GM12874 (cell line): ENCODE data around the gene RNU1-2.
A peak's percentile ranks its signal among the peaks of the same experiment; 100 is the strongest.
"Not testable (repeated sequence)": the region's sequence is repeated elsewhere in the genome, so short reads cannot be mapped to it uniquely, and the experiment has no call there.

Source experiments
- TF ChIP-seq, protein P1 (sequence below): IDR thresholded peaks from 2 replicates; pipeline ENCODE4 v1.5.1; 2011; ENCODE audit warnings: low read depth, mild to moderate bottlenecking, control low read depth, low read length, moderate library complexity; ENCODE audit not compliant: insufficient read depth

Gene RNU1-2

DNA sequence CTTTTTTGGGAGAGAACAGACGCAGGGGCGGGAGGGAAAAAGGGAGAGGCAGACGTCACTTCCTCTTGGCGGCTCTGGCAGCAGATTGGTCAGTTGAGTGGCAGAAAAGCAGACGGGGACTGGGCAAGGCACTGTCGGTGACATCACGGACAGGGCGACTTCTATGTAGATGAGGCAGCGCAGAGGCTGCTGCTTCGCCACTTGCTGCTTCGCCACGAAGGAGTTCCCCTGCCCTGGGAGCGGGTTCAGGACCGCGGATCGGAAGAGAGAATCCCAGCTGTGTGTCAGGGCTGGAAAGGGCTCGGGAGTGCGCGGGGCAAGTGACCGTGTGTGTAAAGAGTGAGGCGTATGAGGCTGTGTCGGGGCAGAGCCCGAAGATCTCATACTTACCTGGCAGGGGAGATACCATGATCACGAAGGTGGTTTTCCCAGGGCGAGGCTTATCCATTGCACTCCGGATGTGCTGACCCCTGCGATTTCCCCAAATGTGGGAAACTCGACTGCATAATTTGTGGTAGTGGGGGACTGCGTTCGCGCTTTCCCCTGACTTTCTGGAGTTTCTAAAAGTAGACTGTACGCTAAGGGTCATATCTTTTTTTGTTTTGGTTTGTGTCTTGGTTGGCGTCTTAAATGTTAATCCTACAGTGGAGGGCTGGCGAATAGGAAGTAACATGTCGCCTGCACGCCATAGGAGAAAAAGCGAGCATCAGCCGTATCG is at the start of gene RNU1-2:
RNU1-2 (plus strand) TSS at position 383 of the 718 bp plus-strand sequence.
- TF ChIP-seq, protein P1, sequence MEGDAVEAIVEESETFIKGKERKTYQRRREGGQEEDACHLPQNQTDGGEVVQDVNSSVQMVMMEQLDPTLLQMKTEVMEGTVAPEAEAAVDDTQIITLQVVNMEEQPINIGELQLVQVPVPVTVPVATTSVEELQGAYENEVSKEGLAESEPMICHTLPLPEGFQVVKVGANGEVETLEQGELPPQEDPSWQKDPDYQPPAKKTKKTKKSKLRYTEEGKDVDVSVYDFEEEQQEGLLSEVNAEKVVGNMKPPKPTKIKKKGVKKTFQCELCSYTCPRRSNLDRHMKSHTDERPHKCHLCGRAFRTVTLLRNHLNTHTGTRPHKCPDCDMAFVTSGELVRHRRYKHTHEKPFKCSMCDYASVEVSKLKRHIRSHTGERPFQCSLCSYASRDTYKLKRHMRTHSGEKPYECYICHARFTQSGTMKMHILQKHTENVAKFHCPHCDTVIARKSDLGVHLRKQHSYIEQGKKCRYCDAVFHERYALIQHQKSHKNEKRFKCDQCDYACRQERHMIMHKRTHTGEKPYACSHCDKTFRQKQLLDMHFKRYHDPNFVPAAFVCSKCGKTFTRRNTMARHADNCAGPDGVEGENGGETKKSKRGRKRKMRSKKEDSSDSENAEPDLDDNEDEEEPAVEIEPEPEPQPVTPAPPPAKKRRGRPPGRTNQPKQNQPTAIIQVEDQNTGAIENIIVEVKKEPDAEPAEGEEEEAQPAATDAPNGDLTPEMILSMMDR, result not testable (repeated sequence)

DNA sequence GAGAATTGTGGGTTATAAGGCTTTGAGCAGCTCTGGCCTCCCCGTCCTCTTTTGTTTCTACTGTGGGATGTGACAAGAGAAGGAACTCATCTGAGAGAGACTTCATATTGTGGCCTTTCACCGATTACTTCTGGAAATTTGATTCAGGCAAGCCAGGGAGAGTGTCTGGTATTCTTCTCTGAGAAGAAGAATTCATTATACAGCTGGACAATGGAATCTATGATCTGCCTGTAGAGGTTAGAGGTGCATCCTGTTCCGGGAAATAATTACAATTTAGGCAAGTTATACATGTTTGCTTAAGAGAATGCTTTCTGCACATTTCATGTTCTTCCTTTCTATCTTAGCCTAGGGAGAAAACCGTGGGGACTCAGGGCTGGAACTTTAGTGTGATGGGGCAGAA is 12.8 kb upstream of the RNU1-2 start:
- TF ChIP-seq, protein P1, result no peak

DNA sequence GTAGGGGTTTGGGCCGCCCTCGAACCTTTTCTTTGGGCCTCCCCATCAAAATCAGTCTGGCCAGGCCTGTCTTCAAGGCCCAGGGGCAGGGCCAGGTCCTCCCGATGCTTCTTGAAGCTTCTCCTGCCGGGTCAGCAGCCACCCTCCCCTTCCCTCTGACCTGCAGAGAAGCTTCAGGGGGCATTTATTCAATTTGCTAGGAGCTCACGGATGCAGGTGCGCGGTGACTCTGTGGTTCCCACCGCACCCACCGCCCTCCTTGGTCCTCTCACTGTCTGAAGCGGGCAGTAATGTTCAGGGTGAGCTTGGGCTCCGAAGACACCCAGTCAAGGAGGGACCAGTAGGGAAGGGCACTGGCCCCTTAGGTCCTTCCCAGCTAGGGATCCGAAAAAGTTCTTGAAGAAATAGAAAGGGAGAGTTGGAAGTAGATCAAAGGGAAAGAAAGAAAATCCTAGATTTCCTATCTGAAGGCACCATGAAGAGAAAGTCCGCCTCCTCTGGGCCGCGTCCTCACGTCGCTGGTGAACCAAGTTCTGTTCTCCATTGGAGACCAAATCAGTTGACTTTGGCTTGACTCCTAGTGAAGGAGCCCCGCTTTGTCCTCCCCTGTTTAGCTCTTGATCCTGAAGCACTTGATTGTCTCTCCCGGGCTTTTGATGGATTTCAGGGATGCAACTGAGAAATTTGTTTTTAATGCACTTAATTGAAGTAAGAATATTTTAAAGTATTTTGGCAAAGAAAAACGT is 8.7 kb upstream of the RNU1-2 start:
- TF ChIP-seq, protein P1, result no peak

DNA sequence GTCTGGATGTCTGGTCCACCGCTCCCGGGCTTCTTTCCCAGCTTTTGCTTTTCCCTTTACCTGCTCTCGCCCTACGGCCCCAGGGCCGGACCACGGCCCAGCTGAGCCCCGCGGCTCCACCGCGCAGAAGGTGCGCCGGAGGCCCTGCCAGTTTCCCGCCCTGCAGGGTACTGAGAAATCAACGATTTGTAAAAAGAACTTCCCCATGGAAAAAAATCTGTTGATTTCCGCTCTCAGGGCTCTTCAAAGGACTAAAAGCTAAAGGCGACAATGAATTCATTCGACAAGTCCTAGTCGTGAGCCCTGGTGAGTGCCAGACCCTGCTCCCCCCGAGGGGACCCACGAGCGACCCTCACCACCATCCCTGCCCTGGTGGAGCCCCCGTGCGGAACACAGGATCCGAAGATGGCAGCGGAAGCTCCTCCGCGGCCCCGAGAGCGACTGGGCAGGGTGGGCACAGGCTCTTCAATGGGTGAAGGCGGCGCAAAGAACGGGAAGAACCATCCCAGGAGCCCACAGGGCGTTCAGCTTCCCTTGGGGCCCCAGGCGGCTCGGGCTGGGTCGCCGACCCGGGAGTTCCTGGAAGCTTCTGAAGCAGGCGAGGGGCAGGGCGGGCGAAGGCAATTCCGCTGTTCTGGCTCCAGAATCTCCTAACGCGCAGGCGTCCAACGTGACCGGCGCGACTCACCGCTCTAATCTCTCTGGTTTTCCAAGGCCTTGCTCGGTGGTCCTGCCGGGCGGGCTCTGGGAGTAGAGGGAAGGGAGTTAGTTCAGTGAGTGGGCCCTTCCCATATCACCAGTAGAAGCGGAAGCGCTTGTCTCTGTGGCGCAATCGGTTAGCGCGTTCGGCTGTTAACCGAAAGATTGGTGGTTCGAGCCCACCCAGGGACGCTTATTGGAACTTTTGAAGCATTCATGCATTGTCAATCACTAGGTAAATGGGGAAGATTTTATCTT is 6.6 kb upstream of the RNU1-2 start:
- TF ChIP-seq, protein P1, result no peak

DNA sequence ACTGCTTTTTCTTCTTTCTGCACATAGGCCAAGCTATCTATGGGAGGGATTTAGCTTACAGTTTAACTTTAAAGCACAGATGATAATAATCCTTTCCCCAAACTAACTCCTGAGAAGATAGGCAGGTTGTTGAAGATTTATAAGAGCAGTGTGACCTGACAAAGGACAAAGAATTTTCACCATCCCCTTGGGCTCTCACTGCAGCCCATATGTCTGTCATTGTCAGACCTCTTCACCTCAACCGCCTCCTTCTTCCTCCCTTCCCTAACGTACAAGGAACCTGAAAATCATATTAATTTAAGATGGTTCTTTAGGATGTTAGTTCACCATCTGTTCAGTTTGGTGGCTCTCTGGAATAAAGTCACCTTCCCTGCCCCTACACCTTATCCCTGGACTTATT is 5.0 kb downstream of the RNU1-2 start:
- TF ChIP-seq, protein P1, result peak; percentile 25; the same call in 1 of the 2 replicates

DNA sequence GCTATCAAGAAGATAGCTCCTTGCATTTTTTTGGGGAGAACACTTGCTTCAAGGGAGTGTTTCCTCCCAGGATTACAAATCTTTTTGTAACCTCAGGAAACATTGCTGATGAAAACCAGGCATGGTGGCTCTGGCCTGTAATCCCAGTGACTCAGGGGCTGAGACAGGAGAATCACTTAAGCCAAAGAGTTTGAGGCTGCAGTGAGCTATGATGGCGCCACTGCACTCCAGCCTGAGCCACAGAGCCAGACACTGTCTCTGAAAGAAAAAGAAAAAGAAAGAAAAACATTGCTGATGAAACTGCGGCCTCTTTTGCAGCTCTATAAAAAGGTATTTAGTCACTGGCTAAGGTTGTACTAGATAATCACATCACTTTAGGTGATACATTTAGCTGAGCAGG is 7.3 kb downstream of the RNU1-2 start:
- TF ChIP-seq, protein P1, result no peak

DNA sequence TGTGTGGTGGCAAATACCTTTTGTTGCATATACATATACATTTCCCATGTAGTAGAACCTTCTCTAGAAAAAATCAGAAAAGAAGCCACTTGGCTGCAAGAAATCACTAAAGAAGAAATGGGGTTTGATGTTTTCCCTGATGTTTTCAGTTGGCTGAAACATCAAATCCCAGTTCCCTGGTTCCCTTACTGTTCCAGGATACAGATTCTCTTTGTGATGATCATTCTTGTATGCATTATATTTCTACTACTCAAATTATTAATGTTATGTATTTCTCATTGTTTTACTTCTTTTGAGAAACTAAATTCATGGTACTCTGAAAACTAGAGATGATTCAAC is 7.6 kb downstream of the RNU1-2 start:
- TF ChIP-seq, protein P1, result no peak
